ENCODE data around the gene MRPS22.
A peak's percentile ranks its signal among the peaks of the same experiment; 100 is the strongest.

DNA sequence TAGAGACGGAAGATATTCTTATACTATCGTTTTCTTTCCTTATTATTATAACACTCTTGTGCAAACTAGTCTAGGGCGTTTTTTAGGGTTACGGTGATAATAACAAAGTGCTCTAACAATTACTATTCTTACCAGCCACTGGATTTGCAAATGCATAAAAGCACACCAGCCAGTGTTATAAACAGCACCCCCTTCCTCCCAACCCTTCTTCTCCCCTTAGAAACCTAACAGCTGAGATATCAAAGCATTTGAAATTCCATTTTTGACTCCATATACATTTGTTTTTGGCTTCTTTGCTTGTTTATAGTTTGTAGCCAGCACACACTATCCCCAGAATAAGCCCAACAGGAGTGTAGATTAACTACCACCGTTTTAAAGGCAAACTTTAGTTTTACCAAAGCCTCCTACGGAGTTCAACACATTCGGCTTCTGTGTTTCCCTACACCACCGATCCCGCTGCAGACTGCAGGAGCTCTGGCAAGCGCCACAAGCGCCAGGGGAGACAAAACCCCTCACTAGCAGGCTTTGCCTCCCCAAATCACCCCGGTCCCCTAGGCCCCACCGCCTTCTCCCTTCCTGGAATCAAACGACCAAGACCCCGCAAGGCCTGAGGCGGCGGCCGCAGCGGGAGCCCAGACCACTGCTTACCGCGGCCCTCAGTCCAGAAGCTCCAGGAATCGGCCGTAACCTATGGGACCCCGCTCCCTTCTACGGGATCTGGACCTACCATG lies 45.2 kb downstream of the MRPS22 start:
- TF ChIP-seq, protein P1, sequence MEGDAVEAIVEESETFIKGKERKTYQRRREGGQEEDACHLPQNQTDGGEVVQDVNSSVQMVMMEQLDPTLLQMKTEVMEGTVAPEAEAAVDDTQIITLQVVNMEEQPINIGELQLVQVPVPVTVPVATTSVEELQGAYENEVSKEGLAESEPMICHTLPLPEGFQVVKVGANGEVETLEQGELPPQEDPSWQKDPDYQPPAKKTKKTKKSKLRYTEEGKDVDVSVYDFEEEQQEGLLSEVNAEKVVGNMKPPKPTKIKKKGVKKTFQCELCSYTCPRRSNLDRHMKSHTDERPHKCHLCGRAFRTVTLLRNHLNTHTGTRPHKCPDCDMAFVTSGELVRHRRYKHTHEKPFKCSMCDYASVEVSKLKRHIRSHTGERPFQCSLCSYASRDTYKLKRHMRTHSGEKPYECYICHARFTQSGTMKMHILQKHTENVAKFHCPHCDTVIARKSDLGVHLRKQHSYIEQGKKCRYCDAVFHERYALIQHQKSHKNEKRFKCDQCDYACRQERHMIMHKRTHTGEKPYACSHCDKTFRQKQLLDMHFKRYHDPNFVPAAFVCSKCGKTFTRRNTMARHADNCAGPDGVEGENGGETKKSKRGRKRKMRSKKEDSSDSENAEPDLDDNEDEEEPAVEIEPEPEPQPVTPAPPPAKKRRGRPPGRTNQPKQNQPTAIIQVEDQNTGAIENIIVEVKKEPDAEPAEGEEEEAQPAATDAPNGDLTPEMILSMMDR (conservative IDR thresholded peaks at IDR 0.05), result no peak
- peak; percentile 93 for TF ChIP-seq ZFX (IDR thresholded peaks at IDR 0.05)
